ENCODE measurements around the gene MAMDC2.

DNA sequence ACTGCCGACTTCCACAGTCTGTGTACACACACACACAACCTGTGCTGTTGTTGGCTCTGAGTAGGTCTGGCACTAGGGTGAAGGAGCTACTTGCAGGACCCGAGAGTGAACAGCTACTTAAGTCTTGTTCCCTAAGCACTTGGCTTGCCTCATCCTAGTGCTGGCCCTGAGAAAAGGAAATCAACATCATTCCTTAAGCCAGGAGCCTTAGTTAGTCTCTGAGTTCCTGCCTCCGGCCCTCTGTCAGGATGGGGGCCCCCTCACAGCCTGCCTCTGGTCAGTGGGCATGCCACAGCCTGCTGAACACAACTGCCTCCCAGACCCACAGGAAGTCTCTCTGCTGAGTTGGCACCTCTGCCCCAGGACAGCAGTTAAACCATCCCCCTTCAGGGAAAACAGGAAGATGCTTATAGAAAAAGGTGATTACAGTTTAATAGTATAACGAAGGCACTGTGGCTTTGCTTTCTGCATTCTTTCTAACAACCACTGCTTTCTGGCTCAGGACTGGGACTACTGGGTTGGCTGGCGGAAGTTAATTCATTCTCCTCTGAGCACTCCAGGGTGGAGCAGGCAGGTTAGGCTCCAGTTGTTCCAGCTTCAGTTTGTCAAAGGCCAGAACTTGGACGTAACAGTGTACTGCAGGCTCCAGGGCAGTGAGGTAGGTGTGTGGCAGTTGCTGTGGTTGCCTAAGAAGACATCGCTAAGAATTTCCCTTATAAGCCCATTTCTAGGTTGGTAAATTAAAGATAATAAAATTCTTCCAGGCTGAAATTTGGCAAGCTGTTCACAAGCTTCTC, 2.8 kb downstream of the MAMDC2 start:
- TF ChIP-seq EZH2 (optimal IDR thresholded peaks at IDR 0.05; ENCODE audit: low read depth, low read length) = no peak
- TF ChIP-seq, protein P1, sequence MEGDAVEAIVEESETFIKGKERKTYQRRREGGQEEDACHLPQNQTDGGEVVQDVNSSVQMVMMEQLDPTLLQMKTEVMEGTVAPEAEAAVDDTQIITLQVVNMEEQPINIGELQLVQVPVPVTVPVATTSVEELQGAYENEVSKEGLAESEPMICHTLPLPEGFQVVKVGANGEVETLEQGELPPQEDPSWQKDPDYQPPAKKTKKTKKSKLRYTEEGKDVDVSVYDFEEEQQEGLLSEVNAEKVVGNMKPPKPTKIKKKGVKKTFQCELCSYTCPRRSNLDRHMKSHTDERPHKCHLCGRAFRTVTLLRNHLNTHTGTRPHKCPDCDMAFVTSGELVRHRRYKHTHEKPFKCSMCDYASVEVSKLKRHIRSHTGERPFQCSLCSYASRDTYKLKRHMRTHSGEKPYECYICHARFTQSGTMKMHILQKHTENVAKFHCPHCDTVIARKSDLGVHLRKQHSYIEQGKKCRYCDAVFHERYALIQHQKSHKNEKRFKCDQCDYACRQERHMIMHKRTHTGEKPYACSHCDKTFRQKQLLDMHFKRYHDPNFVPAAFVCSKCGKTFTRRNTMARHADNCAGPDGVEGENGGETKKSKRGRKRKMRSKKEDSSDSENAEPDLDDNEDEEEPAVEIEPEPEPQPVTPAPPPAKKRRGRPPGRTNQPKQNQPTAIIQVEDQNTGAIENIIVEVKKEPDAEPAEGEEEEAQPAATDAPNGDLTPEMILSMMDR (IDR thresholded peaks at IDR 0.05; ENCODE audit: low read length) = no peak
- no peak for TF ChIP-seq EZH2phosphoT487 (IDR thresholded peaks at IDR 0.05; ENCODE audit: low read length)
